GM19324 (cell line): ENCODE measurements around the gene PLXDC1.
A peak's percentile ranks its signal among the peaks of the same experiment; 100 is the strongest.
"Not testable (repeated sequence)": the region's sequence is repeated elsewhere in the genome, so short reads cannot be mapped to it uniquely, and the experiment has no call there.

Source experiments
- ATAC-seq: cut with Tn5 transposase; IDR thresholded peaks from one replicate; pipeline ENCODE4 v1.9.1; 2021; ENCODE audit warnings: mild to moderate bottlenecking, moderate library complexity; ENCODE audit not compliant: unreplicated experiment, low FRiP score

The PLXDC1 gene

DNA sequence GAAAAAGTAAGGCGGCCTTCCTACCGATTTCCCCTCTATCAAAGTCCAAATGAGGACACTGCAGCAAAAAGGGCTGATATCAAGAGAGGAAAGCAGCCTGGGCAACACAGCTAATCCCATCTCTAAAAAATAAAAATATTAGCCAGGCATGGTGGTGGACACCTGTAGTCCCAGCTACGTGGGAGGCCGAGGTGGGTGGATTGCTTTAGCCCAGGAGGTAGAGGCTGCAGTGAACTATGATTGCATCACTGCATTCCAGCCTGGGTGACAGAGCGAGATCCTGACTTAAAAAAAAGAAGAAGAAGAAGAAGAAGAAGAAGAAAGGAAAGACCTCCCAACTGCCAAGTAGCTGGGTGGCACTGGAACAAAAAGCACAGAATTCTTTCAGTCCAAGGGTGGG lies 31.6 kb upstream of the PLXDC1 start:
- ATAC-seq: no peak

DNA sequence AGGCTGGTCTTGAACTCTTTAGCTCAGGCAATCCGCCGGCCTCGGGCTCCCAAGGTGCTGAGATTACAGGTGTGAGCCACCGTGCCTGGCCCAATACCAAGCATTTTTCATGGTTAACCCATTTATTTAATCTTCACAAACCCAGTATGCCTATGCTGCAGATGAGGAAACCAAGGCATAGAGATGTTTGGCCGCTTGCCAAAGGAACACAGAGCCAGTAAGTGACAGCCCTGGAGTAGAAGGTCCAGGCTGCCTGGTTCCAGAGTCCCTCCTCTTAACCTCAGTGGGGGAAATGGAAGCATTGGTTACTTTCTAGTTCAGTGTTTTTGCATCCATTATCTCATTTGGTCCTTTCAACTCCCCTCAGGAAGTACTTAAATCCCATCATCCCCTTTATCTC lies 29.9 kb upstream of the PLXDC1 start:
- ATAC-seq: no peak

DNA sequence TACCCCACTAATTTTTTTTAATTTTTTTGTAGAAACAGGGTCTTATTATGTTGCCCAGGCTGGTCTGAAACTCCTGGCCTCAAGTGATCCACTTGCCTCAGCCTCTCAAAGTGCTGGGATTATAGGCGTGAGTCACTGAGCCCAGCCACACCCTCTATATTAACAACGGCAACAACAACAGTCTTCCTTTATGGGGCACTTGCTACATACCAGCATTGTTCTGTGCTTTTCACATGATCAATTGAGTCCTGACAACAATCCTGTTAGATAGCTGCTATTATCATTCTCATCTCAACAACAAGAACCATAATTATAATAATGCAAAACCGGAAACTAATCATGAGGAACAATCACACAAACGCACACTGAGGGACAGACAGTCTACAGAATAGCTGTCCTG lies 27.1 kb upstream of the PLXDC1 start:
- ATAC-seq: no peak

DNA sequence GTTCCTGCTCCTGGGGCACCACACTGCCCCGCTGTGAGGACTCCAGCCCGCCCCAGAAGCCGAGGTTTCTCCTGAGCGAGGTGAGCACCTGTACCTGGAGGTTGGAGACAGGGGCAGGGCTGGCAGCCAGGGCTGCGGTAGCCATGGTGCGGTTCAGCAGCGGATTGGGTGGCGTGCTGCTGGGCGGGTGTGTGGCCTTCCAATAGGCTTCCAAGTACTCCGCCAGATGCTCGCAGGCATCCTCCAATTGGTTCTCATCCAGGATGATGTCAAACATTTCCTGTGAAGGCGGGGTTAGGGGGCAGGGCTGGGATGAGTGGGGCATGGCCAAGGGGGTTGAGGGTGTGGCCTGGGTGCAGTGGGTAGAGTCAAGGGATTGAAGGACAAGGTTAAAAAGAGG lies 25.8 kb upstream of the PLXDC1 start:
- no peak for ATAC-seq

DNA sequence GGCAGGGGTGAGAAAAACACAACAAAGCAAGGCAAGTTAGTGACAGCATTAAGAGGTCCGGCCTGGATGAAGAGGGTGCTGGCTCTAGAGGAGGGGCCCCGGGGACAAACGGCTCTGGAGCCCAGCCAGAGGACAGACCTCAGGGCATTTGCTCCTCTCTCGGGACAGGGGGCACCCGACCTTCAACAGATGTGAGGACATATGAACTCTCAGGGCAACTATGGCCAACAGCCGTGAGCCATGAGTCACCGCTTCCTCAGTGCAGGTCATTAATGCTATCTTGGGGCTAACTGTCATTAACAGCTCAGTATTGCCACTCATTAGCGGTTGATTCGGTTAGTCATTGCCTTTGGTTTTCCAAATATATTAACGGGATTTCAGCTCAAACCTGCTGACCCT lies 24.3 kb upstream of the PLXDC1 start:
- ATAC-seq: no peak

DNA sequence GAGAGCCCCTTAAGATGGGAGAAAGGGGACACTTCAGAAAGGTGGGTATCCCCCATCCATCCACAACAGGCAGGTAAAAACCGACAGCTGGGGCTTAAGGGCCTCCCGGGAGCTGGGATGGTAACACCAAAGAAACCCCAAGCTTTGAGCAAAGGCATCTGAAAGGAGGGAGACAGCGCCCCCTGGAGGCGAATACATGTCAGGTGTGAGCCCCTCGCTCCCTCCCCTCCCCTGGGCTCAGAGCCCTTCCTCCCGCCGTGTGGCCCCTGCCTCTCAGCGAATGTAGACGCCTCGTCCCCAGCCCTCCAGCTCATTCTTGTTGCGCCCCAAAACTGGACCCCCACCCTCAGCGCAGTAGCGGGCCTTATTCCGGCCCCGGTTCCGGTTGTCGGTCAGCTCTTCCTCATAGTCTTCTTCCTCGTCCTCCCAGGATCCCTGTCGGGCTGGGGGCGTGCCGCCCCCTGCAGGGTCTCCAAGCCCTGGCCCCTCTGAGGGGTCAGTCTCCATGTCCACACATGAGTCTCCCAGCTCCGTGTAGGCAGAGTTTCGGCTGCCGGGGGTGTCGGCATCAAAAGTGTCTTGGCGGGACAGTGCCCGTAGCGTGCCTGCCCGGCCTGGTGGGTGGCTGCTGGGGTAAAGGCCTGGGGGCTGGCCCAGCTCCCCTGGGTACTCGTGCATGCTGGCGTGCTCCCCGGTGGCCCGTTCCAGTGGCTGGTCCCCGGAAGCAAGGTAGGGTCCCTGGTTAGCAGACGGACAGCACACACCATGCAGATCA lies 23.7 kb upstream of the PLXDC1 start:
- no peak for ATAC-seq

DNA sequence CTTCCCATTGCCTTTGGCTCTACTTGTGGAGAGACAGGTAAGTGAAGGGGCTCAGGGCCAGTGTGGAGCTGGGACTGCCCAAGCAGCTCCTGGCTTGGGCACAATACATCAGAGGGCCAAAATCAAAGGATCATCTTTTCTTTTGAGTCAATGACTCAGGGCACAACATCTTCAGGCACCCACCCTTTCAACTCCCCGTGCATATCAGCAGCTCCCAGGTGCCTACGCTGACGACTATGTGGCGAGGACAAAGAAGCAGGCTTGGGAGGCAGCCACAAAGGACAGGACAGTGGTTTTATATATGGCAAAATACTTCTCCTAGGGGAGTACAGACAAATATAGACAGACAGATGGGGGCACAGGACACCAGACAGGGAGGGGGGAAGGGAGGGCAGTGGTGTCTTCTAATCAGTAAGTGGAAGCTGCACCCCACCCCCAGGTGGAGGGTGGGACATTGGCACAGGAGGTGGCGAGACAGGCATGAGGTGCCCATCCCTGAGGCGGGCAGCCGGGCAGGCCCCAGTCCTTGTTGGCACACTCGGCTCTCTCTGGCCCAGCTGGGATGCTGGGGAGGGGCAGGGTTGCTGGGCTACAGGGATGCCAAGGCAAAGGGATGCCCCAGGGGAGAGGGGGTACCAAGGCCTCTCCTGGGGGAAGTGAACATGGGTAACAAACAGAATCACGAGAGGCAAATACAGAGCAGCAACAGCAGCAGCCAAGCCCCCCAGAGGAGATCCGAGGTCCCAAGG lies 22.3 kb upstream of the PLXDC1 start:
- no peak for ATAC-seq

DNA sequence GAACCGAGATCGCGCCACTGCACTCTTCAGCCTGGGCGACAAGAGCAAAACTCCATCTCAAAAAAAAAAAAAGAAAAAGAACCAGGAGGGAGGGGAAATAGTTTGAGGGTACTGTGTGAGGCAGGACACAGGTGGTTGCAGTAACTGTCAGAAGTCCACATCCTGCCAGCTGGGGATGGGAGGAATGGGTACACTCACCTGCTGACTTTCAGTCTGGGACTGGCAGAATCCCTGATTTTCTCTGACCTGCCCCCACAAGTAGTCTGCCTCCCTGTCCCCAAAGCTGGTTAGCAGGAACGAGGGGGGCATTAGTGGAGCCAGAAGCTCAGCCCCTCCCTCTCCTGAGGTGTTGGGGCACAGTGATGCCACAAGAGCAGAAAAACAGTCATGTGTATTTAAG lies 21.6 kb upstream of the PLXDC1 start:
- no peak for ATAC-seq

DNA sequence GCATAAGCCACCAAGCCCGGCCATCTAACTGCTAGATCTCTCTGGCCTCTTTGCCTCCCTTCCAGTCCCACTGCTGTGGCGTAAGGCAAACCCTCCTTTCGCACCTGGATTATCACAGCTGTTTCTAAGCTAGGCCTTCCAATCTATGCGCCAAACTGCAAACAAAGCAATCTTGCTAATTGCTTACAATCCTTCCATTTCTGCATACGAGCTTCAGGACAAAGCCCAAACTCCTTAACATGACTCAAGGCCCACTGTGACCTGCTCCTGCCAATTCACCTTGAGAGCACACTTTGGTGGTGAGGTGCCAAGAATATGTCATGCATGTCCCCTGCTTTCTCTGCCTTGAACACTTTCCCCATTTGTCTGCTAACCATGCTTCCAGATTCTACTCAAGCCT lies 20.5 kb upstream of the PLXDC1 start:
- ATAC-seq: no peak

DNA sequence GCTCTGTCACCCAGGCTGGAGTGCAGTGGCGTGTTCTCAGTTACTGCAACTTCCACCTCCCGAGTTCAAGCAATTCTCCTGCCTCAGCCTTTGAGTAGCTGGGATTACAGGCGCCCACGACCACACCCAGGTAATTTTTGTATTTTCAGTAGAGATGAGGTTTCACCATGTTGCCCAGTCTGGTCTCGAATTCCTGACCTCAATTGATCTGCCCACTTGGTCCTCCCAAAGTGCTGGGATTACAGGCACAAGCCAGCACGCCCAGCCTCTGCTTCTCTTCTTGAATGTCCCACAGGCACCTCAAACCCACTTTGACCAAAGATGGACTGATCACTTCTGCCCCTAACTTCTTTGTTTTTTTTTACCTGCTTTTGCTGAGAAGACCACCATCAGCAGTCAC lies 19.1 kb upstream of the PLXDC1 start:
- ATAC-seq: no peak

DNA sequence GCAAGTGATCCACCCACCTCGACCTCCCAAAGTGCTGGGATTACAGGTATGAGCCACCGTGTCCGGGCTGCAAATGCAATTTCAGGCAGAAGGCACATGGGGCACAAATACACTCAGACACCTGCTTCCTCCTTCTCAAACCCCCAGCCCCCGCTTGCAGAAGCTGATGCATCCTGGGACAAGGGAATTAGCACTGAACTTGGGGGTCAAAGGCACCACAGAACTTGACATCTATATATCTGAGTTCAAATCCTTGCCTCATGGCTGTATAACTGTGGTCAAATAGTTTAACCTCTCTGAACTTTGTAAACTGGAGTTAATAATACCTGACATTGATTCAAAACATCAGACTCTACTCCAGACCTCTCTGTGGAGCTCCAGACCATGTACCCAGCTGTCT lies 18.7 kb upstream of the PLXDC1 start:
- ATAC-seq: no peak

DNA sequence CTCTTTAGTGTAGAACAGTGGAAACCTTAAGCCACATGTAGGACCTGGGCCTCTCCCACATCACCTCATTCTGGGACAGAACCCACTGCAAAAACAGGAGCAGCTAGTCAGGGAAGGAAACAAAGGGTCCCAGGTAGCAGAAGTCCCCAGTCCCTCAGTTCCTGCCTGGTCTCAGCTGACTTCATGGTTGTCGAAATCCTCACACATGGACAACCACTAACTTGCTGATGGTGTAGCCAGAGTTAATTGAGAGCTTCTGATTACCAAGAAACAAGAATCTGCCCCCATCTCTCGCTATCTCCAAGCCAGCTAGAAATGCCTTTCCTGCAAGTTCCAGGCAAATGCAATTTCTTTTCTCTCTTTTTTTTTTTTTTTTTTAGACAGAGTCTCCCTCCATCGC lies 18.1 kb upstream of the PLXDC1 start:
- no peak for ATAC-seq

DNA sequence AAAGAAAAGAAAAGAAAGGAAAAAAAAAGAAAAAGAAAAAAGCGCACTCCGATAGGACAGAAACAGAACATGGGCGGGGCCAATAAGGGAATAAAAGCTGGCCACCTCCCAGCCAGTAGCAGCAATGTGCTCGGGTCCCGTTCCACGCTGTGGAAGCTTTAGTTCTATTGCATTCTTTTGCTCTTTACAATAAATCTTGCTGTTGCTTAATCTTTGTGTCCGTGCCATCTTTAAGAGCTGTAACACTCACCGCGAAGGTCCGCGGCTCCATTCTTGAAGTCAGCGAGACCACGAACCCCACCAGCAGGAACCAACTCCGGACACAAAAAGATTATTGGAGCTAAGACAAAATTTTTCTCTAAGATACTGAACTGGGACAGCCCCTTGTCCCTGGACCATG lies 17.7 kb upstream of the PLXDC1 start:
- ATAC-seq: no peak

DNA sequence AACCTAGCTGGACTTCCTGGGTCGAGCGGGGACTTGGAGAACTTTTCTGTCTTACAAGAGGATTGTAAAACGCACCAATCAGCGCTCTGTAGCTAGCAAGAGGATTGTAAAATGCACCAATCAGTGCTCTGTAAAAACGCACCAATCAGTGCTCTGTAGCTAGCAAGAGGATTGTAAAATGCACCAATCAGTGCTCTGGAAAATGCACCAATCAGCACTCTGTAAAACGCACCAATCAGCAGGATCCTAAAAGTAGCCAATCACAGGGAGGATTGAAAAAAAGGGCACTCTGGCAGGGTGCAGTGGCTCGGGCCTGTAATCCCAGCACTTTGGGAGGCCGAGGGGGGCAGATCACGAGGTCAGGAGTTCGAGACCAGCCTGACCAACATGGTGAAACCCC lies 17.1 kb upstream of the PLXDC1 start:
- not testable (repeated sequence) for ATAC-seq

DNA sequence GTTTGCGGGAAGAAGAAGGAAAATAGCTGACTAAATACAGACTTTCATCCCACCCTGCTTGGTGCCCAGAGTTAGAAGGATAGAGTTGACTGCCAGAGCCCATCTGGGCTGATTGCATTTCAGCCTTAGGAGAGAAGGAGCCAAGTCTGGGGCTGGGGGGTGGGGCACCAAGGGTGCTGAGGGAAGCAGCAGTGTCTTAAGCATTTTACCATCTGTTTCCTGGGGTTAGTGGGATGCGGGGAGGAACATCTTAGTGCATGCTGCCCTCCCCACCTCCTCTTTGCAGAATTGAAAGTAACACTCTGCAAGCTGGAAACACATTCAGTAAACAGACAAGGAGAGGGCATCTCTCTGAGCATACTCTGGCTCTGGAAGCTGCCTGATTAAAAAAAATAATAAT lies 16.0 kb upstream of the PLXDC1 start:
- ATAC-seq: no peak

DNA sequence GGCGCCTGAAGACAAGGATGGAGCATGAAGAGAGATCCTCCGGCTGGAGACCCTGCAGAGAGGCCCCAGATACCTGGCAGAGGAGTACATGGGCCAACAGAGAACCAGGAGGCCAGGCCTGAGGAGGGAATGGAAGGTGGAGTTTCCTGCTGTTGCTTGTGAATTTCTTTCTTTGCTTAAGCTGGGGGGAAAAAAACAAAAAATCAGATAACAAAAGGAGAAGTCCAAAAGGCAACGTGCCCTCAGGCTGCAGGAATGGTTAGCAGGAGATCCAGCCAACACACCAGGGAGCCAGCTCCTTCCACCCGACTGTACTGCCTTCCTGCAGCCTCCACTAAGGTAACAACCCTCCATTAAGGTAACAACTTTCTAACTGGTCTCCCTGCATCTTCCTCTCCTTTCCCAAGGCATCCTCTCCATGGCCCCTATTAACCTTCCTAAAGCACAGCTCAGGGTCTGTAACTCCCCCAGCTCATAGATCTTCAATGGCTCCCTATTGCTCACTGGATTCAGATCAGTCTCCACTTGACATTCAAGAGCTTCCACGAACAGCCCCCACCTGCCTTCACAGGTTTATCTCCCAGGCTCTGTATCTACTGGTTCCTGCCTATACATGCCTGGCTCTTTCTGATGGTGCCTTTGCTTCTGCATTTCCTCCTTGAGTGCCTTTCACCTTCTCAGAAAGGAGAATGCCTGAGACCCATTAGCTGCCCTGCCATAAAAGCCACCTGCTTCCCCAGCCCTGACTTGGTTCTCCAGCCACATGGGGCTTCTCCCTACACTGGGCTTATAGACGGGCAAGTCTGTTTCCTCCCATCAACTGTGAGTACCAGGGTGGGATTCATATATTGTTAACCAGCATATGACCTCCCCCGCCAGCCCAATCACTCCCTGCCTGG lies 15.2 kb upstream of the PLXDC1 start:
- no peak for ATAC-seq

DNA sequence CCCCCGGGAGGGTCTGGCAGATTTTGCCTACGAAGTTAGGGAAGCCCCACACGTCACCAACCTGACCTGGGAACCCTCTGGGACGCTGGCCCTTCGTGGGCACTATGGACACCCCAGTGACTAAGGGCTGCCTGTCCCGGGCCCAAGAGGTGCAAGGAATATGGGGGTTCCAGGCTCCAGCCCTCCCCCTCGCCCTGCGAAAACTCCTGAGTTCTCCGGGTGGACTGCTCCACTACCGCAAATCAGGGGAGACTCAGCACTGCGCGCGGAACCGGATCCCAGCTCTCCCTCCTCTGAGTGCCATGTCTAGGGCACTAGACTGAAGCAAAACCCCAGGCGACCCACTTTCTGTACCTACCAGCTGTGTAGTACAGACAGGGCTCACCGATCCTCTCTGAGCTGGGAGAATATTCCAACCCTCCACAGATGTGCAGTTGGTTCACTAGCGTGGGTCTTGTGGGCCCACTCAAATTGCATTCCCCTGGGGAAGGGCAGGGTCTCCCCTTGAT lies 14.5 kb upstream of the PLXDC1 start, which contains the start of gene ARL5C:
Gene ARL5C, minus strand, starts transcription at position 321 of the 509 bp plus-strand sequence. CDS start 401 bp downstream, outside the sequence.
- no peak for ATAC-seq

DNA sequence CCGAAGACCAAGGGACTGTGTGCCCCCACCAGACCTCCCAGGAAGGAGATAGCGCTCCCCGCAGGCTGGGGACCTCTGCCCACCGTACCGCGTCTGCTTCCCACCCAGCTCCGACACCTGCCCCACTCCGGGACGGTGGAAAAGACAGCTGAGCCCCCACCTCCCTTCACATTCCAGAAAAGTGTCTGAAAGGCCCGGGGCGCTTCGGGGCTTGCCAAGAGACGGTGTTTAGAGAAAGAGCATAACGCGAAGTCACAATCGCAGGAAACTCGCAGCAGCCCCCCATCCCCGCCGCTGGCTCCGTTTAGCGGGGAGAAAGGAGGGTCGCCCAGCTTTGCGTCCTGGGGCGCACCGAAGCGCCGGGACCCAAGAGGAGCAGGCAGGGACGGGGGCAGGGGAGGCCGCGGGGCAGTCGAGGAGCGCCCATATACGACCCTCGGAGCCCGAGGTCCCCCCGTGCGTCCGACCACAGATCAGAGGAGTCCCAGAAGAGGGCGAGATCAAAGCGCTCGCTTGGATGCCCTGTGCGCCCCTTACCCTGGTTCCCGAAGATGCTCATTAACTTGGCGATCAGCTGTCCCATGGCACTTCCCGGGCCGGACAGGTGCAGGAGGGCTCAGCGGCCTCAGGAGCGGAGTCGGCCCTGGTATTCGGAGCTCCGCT lies 13.9 kb upstream of the PLXDC1 start:
- no peak for ATAC-seq

DNA sequence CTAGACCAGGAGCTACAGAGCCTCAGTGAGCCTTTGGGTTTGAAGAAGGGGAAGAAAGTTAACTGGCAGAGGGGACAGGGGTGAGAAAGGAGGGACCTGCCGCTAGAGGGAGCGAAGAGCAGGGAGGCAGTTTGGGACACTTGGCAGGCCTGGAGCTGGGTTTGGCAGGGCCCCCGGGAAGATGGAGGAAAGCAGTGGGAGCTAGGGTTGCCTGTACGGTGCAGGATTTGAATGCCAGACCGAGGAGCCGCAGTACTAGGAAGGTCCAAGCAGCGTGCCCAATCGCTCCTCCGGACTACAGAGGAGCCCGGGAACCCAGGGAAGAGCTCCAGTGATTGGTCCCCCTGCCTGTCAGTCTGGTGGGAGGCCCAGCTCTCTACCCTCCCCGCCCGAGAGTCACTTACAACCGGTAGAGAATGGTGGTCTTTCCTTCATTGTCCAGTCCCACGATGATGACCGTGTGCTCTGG lies 13.3 kb upstream of the PLXDC1 start:
- peak; percentile 49 for ATAC-seq

DNA sequence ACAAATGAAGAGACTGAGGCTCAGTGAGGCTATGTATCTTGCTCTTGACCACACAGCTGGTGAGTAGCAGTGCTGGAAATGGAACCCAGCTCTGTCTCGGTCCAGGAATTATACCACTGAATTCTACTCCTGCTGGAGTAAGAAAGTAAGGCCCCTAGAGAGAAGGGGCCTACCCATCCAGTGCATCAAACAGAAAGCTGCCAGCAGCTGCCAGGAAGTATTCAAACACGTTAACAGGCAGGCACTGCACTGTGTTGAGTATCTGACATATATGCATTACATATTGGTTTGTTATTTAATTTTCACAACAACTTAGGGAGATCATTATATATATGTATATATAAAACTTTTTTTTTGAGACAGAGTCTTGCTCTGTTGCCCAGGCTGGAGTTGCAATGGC lies 10.5 kb upstream of the PLXDC1 start:
- ATAC-seq: no peak
